ENCODE data around the gene ZKSCAN2.

Gene ZKSCAN2

DNA sequence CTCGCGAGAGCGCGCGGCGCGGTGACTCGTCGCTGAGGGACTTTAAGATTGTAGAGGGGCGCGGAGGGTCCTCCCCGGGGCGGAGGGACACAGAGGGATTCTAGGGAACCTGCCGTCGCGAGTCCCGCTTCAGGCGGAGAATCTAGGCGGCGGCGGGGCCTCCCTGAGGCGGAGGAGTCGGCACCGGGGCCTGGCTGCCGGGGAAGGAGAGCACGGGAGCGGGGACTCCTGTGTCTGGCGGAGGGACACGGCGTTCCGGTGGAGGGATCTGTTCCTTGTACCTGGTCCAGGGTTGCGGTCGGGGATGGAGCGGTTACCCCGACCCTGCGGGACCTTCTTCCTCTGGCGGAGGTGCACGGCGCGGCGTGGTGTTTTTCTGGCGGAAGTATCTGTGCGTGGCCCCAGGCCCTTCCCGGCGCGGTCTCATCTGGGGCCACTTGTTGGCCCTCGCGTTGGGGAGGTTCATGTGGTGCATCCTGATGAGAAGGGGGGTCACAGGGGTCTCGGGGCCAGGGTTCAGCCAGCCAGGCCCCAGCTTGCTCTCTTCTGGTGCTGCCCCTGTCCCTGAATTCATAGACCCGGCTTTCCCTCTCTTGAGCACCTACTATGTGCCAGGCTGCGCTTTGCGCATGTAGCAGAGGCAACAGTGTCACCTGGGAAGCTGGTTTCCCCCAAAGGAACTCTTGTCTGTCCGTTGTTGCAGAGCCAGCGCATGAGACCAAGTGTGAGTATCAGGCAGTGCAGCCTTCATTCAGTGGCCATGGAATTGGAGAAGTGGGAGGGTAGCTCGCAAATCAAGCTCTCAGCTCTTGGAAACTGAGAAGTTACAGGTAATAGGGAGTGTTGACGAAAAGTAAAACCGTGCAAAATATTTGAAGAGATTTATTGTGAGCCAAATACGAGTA, 563 bp upstream of the ZKSCAN2 start:
- peaks cover 12% of the 10 kb centered on the region for H3K36me3 Mint-ChIP-seq
- no peaks in the 10 kb centered on the region for H3K27me3 Mint-ChIP-seq
- H3K4me3 Mint-ChIP-seq = peak overlapping the region; percentile 97
- no peaks in the 10 kb centered on the region for H3K9me3 Mint-ChIP-seq (ENCODE audit: low read depth)
- peak overlapping the region; percentile 94 for H3K27ac Mint-ChIP-seq
- peaks cover 62% of the 10 kb centered on the region for H3K4me1 Mint-ChIP-seq (ENCODE audit: low read depth)

DNA sequence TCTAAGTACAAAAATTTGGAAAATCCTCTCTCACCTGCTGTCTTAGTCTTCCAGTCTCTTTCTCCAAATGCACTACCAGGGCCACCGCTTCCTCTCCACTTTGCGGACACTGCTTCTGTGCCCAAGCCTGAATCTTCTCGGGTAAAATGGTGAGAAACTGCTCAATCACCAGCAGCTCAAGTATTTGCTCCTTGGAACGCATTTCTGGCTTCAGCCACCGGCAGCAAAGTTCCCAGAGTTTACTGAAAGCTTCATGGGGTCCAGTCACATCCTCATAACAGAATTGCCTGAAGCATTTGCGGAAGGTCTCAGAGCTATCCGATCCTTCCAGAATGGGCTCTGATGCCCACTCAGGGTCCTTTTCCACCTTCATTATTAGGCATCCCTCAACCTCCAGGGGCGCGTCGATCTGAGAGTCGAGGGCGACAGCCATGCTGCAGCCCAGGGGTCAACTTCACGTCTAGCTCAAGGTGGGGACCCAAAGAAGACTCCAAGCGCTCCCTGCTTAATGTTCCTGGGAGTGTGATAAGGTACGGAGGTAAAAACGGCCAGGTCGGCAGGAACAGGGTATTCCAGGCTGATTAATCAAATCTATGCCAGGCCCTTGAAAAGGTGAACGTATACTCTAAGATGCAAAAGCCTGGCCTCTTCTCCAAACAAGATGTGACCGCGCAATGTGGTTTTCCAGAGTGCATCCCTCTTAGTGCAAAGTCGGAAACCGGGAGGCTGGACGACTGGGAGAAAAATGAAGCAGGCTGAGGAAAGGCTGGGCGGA, 763 bp downstream of the ZKSCAN2 start:
- H3K4me1 Mint-ChIP-seq (ENCODE audit: low read depth) = peaks cover 61% of the 10 kb centered on the region

DNA sequence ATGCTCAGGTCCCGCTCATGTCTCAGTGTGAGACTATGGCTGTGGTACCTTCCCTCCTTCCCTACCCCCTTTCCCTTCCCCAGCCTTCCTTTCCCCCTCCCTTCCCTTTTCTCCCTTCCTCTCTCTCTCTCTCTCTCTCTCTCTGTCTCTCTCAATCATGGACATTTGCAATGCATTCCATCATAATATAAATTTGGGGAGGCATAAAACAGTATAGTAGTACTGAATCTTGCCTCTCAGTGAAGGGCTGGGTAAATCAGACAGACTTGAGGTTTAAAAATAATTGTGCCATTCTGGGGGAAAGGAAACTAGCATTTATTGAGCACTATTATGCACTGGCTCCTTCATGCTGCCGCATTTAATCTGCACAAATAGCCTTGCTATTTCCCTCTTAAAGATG, 4.3 kb downstream of the ZKSCAN2 start:
- Mint-ChIP-seq H3K36me3 (peaks cover 9% of the 10 kb centered on the region), H3K4me3 (no peak overlapping the region), H3K27me3 (no peaks in the 10 kb centered on the region), H3K27ac (no peak overlapping the region), H3K4me1 (ENCODE audit: low read depth) (peaks cover 26% of the 10 kb centered on the region), H3K9me3 (ENCODE audit: low read depth) (no peaks in the 10 kb centered on the region)

More for the DNA sequence above, 763 bp downstream of the ZKSCAN2 start:
- peak overlapping the region; percentile 94 for H3K27ac Mint-ChIP-seq
- peaks cover 12% of the 10 kb centered on the region for H3K36me3 Mint-ChIP-seq
- peak overlapping the region; percentile 92 for H3K4me3 Mint-ChIP-seq
- no peaks in the 10 kb centered on the region for H3K9me3 Mint-ChIP-seq (ENCODE audit: low read depth)
- H3K27me3 Mint-ChIP-seq = no peaks in the 10 kb centered on the region

DNA sequence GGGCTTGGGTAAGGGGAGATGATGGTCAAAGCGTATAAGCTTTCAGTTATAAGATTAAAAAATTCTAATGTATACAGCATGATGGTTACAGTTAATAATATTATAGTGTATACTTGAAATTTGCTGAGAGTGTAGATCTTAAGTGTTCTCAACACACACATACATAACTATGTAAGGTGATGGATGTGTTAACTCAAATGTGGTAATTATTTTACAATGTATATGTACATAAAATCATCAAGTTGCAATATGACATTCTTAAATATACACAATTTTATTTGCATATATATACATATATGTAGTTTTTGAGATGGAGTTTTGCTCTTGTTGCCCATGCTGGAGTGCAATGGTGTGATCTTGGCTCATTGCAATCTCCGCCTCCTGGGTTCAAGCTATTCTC, 7.2 kb downstream of the ZKSCAN2 start:
- no peak overlapping the region for H3K27ac Mint-ChIP-seq
- peaks cover 24% of the 10 kb centered on the region for H3K36me3 Mint-ChIP-seq
- H3K4me3 Mint-ChIP-seq = no peak overlapping the region
- H3K9me3 Mint-ChIP-seq (ENCODE audit: low read depth) = no peaks in the 10 kb centered on the region
- H3K4me1 Mint-ChIP-seq (ENCODE audit: low read depth) = peaks cover 12% of the 10 kb centered on the region
- no peaks in the 10 kb centered on the region for H3K27me3 Mint-ChIP-seq

DNA sequence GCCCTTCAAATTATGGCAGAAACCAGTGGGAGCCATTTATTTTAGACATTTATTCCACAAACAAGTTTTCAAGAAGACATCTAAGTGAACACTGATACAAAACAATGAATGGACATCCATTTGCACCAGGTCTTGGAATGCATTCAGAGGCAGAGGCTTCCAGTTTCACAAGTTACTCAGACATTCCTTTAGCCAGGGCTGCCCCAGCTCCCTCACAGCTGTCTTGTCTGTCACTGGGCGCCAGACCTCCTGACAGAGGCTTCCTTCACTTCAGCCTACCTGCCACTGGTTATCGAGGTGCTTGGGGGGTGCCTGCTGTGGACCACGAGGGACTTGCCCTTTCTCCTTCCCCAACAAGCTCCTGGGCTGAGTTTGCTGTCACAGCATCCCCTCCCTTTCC, 21.7 kb downstream of the ZKSCAN2 start:
- Mint-ChIP-seq H3K27me3 (no peaks in the 10 kb centered on the region), H3K9me3 (ENCODE audit: low read depth) (no peaks in the 10 kb centered on the region), H3K27ac (no peak overlapping the region), H3K4me3 (no peak overlapping the region), H3K4me1 (ENCODE audit: low read depth) (no peaks in the 10 kb centered on the region), H3K36me3 (peaks cover 3% of the 10 kb centered on the region)

DNA sequence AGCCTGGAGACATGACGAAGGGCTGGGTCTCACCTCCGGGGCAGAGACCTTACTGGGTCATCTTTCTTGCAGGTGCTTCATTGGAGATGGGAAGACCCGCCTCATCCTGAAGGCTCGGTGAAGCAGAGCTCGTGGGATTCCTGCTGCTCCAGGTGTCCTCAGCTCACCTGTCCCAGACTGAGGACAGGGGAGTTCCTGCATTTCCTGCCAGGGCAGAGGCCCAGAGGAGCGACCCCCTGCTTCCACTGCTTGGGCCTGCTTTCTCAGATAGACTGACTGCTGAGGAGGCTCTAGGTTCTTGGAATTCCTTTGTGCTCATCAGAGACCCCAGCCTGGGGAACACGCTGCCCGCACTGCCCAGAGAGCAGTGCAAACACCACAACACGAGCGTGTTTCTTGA, 29.3 kb downstream of the ZKSCAN2 start:
- Mint-ChIP-seq H3K4me1 (ENCODE audit: low read depth) (no peaks in the 10 kb centered on the region), H3K36me3 (no peaks in the 10 kb centered on the region), H3K27me3 (no peaks in the 10 kb centered on the region), H3K4me3 (no peak overlapping the region), H3K27ac (no peak overlapping the region), H3K9me3 (ENCODE audit: low read depth) (no peaks in the 10 kb centered on the region)

DNA sequence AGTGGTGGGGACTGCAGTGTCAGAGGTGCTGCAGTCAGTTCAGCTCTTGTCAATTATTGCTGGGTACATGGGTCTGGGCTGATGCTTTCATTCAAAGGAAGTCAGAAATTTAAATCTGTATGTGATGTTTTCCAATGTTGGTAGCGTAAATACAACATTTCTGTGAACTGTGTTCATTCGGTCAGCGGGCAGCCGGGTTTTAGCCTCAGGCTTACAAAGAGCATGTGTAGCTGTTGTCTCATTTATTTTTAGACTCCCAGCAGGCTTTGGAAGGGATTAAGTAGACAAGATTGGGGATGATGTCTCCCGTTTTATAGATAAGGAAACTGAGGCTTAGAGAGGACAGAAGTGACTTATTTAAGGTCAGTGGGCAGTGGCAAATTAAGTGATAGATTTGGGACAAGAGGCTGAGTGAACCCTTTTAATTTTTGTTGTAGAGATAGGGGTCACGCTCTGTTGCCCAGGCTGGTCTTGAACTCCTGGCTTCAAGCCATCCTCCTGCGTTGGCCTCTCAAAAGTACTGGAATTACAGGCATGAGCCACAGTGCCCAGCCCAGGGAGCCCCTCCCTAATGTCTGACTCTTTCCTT, 32.8 kb downstream of the ZKSCAN2 start:
- Mint-ChIP-seq H3K9me3 (ENCODE audit: low read depth) (no peaks in the 10 kb centered on the region), H3K4me1 (ENCODE audit: low read depth) (no peaks in the 10 kb centered on the region), H3K36me3 (no peaks in the 10 kb centered on the region), H3K4me3 (no peak overlapping the region), H3K27me3 (no peaks in the 10 kb centered on the region), H3K27ac (no peak overlapping the region)

DNA sequence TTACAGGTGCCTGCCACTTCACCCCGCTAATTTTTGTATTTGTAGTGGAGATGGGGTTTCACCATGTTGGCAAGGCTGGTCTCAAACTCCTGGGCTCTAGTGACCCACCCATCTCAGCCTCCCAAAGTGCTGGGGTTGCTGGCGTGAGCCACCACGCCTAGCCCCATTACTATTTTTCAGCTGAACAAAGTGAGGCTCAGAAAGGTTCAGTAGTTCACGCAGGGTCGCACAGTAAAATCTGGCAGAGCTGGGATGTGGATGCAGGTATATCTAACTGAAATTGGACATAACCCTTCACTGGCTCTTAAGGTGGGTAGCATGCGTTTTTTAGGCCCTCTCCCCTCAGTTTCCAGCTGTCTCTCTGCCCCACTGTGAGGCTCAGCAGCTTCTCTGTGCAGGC, 33.7 kb downstream of the ZKSCAN2 start:
- Mint-ChIP-seq H3K9me3 (ENCODE audit: low read depth) (no peaks in the 10 kb centered on the region), H3K4me3 (no peak overlapping the region), H3K36me3 (no peaks in the 10 kb centered on the region), H3K27me3 (no peaks in the 10 kb centered on the region), H3K4me1 (ENCODE audit: low read depth) (no peaks in the 10 kb centered on the region), H3K27ac (no peak overlapping the region)

DNA sequence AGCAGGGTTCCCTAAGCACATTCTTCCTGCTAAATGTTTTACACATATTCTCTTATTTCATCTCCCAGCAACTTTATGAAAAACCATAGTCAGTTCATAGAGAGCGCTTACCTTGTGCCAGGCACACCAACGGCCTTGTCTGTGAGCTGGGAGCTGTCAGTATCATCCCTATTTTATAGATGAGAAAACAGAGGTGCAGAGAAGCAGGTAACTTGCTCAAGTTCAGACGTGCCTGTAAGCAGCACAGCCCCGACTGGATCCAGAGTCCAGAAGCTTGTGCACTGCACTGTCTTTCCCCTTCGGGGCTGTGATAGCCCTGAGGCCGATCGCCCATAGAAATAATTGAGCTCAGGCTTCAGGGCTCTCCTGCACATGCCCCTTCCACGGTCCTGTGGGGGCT, 34.7 kb downstream of the ZKSCAN2 start:
- Mint-ChIP-seq H3K36me3 (no peaks in the 10 kb centered on the region), H3K9me3 (ENCODE audit: low read depth) (no peaks in the 10 kb centered on the region), H3K27me3 (peaks cover 4% of the 10 kb centered on the region), H3K4me1 (ENCODE audit: low read depth) (no peaks in the 10 kb centered on the region), H3K27ac (no peak overlapping the region), H3K4me3 (no peak overlapping the region)

DNA sequence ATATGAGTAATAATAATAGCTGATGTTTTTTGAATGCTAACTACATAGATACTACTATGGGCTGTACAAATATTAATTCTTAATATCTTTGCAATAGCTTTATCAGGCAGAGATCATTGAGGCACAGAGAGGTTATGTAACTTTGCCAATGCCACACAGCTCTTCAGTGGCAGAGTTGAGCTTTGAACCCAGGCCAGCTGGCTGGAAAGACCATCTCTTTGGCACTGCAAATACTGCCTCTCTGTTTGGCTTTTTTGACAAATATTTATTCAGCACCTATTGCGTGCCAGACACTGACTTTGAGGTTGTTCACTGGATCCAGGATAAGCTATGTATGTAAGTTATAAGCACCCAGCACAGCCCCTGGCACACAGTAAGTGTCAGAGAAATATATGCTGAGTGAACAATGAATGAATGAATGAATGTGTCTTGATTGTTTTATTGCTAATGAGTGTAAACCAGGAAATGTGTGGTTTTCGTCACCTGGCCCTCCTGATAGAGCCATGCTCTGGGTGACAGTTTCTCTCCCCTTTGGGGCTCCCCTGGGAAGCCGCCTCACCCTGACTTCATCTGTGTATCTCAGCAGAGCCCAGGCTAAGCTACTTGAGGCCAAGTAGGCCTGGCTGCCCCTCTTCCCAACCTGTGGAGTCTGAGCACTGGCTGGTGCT, 38.4 kb downstream of the ZKSCAN2 start:
- no peaks in the 10 kb centered on the region for H3K36me3 Mint-ChIP-seq
- H3K4me1 Mint-ChIP-seq (ENCODE audit: low read depth) = no peaks in the 10 kb centered on the region
- no peak overlapping the region for H3K27ac Mint-ChIP-seq
- H3K4me3 Mint-ChIP-seq = no peak overlapping the region
- peaks cover 5% of the 10 kb centered on the region for H3K27me3 Mint-ChIP-seq
- H3K9me3 Mint-ChIP-seq (ENCODE audit: low read depth) = no peaks in the 10 kb centered on the region

DNA sequence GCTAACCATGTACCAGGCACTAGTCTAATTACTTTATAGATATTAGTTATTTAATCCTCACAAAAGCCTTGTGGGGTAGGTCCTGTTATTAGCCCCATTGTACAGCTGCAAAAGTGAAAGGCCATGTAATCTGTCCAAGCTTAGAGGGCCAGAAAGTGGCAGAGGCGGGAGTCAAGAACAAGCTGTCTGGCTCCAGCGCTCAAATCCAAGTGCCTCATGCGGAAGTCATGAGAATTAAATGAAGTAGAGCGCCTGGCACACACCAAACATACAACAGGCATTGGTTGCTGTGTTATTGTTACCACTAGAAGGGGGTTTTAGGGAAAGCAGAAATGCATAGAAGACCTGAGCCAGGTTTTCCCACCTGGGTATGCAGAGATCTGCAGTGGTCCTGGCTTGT, 39.7 kb downstream of the ZKSCAN2 start:
- H3K27me3 Mint-ChIP-seq = peaks cover 5% of the 10 kb centered on the region
- H3K4me3 Mint-ChIP-seq = no peak overlapping the region
- H3K36me3 Mint-ChIP-seq = no peaks in the 10 kb centered on the region
- no peaks in the 10 kb centered on the region for H3K4me1 Mint-ChIP-seq (ENCODE audit: low read depth)
- no peaks in the 10 kb centered on the region for H3K9me3 Mint-ChIP-seq (ENCODE audit: low read depth)
- H3K27ac Mint-ChIP-seq = no peak overlapping the region

DNA sequence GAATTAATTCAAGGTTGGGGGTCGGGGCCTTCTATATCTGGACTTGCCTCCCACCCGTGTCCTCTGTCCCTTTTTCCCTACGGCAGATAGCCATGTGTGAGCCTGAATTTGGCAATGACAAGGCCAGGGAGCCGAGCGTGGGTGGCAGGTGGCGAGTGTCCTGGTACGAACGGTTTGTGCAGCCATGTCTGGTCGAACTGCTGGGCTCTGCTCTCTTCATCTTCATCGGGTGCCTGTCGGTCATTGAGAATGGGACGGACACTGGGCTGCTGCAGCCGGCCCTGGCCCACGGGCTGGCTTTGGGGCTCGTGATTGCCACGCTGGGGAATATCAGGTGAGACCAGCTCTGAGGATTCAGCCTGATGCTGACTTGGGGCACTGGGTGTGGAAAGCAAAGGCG, 40.5 kb downstream of the ZKSCAN2 start:
- peaks cover 5% of the 10 kb centered on the region for H3K27me3 Mint-ChIP-seq
- no peaks in the 10 kb centered on the region for H3K36me3 Mint-ChIP-seq
- no peaks in the 10 kb centered on the region for H3K4me1 Mint-ChIP-seq (ENCODE audit: low read depth)
- H3K9me3 Mint-ChIP-seq (ENCODE audit: low read depth) = no peaks in the 10 kb centered on the region
- no peak overlapping the region for H3K27ac Mint-ChIP-seq
- no peak overlapping the region for H3K4me3 Mint-ChIP-seq

DNA sequence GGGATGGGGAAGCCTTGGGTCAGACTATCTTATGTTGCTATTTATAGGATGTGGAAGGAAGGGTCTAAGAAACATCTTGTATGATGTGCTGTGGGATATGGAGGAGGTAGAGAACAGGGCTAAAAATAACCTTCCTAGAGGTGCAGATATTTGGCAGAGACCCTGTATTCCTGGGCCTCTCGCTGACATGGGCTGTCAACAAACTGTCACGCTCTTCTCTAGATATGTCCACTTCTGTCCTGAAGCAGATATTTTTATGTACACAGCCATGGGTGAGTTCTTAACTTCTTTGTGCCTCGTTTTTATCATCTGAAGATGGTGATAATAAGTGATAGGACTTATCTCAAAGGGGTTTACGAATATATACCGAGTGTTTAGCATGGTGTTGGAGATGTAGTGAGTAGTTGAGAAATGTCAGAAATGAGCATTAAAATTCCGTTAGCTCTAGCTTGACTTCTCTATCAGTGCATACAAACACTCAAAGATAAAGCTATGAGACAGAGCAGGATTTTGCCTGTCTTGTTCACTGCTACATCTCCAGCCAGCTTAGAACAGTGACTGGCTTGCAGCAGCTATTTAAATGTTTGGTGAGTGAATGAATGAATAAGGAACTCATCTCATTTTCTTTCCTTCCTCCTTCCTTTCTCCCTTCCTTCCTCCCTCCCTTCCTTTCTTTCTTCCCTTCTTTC, 43.8 kb downstream of the ZKSCAN2 start:
- Mint-ChIP-seq H3K27ac (no peak overlapping the region), H3K27me3 (peaks cover 5% of the 10 kb centered on the region), H3K4me1 (ENCODE audit: low read depth) (no peaks in the 10 kb centered on the region), H3K4me3 (no peak overlapping the region), H3K9me3 (ENCODE audit: low read depth) (no peaks in the 10 kb centered on the region), H3K36me3 (no peaks in the 10 kb centered on the region)

DNA sequence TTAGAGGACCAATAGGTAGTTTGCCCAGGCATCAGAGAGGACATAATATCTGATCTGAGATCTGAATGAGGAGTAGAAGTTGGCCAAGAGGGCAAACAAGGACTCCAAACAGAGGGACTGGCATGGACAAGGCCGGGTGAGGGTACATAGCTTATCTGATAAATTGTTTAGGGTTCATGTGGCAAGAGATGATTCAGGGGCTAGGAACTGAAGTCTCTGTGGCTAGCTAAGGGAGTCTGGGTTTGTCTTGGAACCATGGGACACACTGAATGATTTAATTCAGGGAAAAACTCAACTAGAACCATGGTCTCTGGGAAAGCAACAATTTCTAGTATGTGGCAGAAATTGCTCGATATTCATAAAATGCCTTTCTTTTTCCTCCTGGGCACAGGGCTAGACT, 45.0 kb downstream of the ZKSCAN2 start:
- Mint-ChIP-seq H3K27me3 (no peaks in the 10 kb centered on the region), H3K27ac (no peak overlapping the region), H3K4me3 (no peak overlapping the region), H3K9me3 (ENCODE audit: low read depth) (no peaks in the 10 kb centered on the region), H3K4me1 (ENCODE audit: low read depth) (no peaks in the 10 kb centered on the region), H3K36me3 (no peaks in the 10 kb centered on the region)
